ENCODE data around the gene AKNA.

Gene AKNA

GRCh38 chr9:114310471-114311450 lies 77.0 kb downstream of the AKNA start:
- in situ Hi-C loops (cut with MboI; ENCODE audit: low sequenced_read_pairs), result no loop called here

- in situ Hi-C loops (cut with MboI; ENCODE audit: low sequenced_read_pairs), result no loop called here
These were observed 78.7 kb downstream of the AKNA start for GRCh38 chr9:114309096-114309495.

DNA sequence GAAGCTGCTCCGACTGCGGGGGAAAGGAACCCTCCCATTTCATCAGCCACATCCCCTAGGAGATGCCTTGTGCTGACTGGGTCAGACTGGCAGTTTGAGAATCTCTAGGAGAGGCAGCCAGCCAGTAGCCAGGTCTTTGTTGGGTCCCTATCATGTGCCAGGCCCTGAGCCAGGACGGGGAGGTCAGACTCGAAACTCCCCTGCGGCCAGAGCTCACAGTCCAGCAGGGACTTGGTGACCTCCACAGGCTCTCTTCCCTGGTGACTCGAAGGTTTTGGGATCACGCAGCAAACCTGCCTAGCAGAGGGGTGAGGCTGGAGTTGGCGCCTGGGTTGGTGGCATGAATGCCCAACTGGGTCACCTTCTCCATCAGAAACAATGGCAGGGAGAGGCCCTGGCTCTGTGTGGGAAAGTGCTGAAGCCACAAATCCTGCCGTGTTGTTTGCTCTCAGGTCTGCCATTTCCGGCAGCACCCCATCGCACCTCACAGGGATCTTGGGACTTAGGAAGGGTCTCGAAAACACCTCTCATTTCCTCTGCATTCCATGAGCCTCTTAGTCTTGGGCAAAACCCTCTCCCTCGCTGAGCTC lies 79.3 kb downstream of the AKNA start:
- in situ Hi-C loops (cut with MboI; ENCODE audit: low sequenced_read_pairs), result no loop called here

DNA sequence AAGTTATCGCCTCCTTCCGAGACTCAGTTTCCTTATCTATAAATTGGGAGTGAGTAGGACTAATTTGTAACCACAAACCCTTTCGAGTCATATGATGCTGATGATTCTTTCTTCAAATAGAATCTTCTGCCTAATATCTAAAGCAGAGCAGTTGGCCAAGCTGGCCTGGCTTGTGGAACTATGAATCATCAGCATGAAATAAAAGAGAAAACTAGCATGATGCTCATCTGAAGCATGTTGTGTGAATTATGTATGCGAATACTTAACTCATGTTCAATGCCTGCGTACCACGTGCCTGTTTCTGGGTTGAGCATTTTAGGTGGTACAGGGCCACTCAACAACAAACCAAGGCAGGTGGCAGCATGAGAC lies 79.9 kb downstream of the AKNA start:
- in situ Hi-C loops (cut with MboI; ENCODE audit: low sequenced_read_pairs), result no loop called here

- in situ Hi-C loops (cut with MboI; ENCODE audit: low sequenced_read_pairs), result no loop called here
These were observed 83.2 kb downstream of the AKNA start for GRCh38 chr9:114304416-114305188.

DNA sequence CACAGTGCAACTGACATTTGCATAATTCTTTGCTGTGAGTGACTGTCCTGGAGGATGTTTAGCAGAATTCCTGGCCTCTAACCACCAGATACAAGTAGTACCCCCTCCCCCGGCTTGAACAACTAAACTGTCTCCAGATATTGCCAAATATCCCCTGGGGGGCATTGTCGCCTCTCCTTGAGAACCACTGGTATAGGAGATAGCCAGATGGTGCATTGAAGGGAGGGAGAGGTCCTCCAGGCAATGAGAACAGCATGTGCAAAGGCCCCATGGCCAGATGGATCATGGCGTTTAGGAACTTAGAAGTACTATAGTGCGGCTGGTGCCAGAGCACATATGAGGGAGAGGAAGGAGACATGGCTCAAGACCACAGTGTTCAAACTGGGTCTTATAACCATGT lies 83.8 kb downstream of the AKNA start:
- in situ Hi-C loops (cut with MboI; ENCODE audit: low sequenced_read_pairs), result no loop called here

DNA sequence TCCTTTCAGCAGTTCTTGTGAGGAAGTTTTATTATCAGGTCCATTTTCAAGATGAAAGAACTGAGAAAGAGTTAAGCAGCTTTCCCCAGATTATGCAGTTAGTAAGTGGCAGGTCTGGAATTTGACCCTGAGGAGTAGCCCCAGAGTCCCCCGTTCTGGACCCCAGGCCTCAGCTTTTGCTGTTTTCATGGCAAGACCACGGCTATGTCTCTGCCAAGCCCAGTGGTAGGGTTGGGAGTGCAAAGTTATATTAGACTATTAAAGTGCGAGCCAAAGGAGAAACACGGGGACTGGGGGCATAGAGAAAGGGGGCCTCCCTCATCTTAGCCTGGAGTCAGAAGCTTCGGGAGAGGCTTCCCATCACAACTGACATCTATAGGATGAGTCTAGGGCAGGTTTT lies 84.2 kb downstream of the AKNA start:
- in situ Hi-C loops (cut with MboI; ENCODE audit: low sequenced_read_pairs), result no loop called here

- in situ Hi-C loops (cut with MboI; ENCODE audit: low sequenced_read_pairs), result no loop called here
These were observed 85.1 kb downstream of the AKNA start for GRCh38 chr9:114302727-114303126.

DNA sequence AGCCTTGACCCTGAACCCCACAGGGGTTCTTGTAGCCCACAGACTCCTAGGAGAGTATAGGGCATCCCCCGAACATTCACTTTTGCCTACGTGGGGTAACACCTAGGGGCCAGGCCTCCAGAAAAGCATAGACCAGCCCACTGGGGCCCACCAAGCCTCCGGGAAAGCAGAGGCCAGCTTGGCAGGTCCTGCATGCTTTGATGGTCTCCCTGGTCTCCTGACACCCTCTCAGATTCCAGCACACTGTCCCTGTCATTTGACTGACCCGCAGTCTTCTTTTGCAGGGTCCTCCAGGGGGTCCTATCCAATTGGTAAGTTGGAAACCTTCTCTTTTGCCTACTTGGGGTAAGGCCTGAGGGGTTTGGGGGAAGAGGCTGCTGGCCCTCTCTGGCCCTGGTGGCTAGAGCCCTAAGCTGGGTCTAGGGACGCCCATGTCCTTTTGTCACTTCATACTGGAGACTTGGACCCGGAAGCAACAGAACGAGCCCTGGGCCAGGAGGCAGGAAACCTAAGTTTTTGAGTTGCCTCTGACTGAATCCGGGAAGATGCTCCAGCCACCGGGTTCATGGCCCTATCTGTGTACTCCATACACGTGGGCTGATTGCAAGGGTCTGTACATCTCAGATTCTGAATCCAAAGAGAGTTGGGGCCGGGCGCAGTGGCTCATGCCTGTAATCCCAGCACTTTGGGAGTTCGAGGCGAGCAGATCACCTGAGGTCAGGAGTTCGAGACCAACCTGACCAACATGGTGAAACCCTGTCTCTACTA lies 85.8 kb downstream of the AKNA start:
- in situ Hi-C loops (cut with MboI; ENCODE audit: low sequenced_read_pairs), result no loop called here

DNA sequence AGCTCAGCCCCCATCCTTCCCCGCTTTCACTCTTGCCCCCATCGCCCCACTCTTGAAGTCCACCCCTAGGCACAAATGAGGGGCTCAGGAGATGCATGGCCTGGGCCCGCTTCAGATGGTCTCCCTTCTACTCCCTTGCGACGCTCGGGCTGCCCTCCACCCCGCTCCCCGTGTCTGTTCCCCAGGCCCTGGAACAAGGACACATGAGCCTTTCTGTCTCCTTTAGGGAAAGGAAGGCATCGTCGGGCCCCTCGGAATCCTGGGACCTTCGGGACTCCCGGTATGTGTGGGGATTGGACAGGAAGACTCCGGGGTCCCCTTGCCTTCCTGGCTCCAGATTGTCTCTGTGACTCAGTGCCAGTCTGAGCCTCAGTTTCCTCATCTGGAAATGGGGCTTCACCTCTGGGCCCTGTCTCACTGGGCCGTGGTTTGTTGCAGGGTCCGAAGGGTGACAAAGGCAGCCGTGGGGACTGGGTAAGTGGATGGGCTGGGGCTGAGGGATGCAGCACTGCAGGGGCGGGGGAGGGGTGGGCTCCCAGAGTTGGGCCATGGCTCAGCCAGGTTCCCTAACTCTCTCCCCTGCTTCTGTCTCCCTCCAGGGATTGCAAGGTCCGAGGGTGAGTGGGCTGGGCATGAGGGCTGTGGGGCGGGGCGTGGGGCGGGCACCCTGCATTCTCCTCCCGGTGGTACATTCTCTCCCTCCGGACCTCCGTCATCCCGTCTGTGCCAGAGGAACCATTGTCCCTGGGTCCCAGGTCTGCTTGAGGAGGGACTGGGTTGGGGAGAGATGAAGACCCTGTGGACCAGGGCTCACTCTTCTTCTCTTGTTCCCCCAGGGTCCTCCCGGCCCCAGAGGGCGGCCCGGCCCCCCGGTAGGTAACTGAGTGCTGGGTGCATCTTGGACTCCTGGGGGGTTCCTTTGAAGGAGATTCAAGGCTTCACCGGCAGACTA lies 86.7 kb downstream of the AKNA start:
- in situ Hi-C loops (cut with MboI; ENCODE audit: low sequenced_read_pairs), result no loop called here

DNA sequence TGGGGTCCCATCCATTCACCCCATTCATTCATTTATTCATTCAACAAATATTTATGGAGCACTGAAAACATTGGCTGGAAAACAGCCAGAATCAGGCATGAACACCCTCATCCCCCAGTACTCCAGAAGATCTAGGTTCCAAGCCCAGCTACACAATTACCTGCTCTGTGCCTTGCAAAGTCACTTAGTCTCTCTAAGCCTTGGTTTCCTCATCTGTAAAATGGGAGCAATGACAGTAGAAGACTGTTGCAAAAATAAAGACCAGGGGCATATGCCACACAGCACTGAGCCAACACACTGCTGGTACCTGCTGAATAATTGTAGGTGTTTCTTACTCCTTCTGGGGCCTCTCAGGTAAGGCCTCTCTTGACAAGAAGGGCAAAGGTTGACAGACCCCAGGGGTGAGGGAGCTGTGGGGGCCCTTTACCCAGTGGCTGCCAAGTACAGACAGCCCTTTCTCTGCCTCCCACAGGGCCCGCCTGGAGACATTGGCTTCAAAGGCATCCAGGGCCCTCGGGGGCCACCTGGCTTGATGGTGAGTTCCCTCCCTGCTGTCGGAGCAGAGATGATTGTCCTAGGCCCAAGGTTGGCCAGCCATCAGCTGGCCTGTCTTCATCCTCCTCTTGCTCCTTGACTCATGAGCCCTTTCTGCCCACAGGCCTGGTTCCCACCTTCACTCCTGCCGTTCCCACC lies 87.5 kb downstream of the AKNA start:
- in situ Hi-C loops (cut with MboI; ENCODE audit: low sequenced_read_pairs), result no loop called here

DNA sequence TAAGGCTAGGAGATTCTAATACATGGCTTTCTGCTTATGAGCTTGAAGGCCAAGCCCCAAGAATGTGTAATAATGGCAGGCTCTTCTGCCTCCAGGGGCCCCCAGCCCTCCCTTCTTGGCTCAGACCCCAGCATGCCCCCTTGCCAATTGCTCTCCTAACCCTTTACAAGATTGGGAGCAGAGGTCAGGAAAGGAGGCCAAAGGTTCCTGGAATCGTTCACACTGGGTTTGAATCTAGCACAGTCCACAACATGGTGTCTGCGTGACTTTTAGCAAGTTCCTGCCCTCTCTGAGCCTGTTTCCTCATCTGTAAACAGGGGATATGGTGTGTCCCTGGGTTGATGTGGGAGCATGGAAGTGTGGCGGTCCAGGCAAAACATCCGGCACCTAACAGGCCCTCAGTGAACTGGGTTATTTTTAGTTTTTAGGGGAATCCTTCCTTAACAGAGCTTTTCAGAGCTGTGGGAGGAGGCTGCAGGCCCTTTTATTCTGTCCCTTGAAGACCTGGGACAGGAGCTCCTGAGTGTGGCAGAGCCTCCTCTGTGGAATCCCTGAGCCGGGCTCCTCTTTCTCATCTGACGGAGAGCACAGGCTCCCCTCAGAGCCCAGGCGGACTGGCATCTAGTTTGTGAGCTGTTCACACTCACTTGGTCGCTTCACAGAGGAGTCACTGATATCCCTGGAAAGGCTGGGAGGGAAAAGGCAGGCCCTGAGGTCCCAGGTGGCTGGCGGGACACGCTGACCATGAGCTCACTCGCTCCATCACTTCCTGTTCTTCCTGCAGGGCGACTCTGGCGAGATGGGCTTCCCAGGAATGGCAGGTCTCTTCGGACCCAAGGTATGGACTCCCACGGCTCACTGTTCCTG lies 88.3 kb downstream of the AKNA start:
- in situ Hi-C loops (cut with MboI; ENCODE audit: low sequenced_read_pairs), result no loop called here

DNA sequence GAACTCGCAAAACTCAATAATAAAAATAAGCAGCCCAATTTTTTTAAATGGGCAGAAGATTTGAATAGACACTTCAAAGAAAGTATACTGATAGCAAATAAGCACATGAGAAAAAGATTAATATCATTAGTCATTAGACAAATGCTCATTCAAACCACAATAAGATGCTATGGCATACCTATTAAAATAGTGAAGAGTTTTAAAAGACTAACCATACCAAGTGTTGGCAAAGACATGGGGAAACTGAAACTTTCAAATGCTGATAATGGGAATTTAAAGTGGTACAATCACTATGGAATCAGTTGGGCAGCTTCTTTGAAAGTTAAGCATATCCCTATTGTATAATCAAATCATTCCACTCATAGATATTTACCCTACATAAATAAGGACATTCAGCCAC lies 91.4 kb downstream of the AKNA start:
- in situ Hi-C loops (cut with MboI; ENCODE audit: low sequenced_read_pairs), result no loop called here

DNA sequence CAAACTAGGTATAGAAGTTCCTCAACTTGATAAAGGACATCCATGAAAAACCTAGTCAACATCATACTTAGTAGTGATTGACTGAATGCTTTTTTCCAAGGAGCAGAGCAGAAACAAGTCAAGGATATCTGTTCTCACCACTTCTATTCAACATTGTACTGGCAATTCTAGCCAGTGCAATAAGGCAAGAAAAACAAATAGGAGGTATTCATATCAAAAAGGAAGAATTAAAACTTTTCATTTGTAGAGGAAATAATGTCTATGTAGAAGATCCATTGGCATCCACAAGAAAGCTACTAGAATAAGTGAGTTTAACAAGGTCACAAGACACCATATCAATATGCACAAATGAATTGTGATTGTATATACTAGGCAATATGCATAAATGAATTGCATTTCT lies 93.1 kb downstream of the AKNA start:
- in situ Hi-C loops (cut with MboI; ENCODE audit: low sequenced_read_pairs), result no loop called here

GRCh38 chr9:114291886-114292590 lies 95.7 kb downstream of the AKNA start:
- in situ Hi-C loops (cut with MboI; ENCODE audit: low sequenced_read_pairs), result no loop called here

DNA sequence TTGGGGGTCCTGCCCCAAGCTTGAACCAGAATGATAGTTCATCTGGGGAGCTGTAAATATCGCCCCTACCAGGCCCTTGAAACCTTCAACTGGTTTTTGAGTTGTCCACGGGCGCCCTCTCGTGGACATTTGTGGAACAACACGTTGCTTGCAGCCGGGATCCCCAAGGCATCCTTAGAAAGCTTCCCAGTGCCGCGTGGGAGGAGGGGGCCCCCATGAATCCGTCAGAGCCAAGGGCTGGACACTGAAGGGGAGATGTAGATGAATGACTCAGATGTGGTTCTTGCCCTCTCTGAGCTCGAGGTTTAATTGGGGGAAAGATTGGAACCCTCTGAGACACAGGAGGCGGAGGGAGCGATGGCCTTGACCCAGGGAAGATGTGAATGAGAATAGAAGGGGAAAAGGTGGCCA lies 96.7 kb downstream of the AKNA start:
- in situ Hi-C loops (cut with MboI; ENCODE audit: low sequenced_read_pairs), result no loop called here

- in situ Hi-C loops (cut with MboI; ENCODE audit: low sequenced_read_pairs), result no loop called here
These were observed 97.2 kb downstream of the AKNA start for GRCh38 chr9:114290561-114290986.

All from HL-60/S4 (cell line).